Right atrium auricular region (tissue), 2 donors: Measurements from ENCODE around the gene APPL1. TPM values are rescaled to one million over a fixed set of nuclear protein-coding genes. Genes with fewer than 3 reads are reported as not detected.

ENCODE experiments used
- DNase-seq: peaks from one replicate; pipeline ENCODE4 v3.0.0-alpha.2; 2019; ENCODE audit warnings: low spot score
- H3K27ac ChIP-seq, 2 donors: fragments of 200-600 bp; sonication (generic); 1 replicate in 1 of 2; 2 replicates in 1 of 2; pipeline ENCODE4 v1.5.1; 2016 to 2019
- H3K27me3 ChIP-seq, 2 donors: fragments of 200-600 bp; sonication (generic); one replicate each; pipeline versions ENCODE4 v1.5.1 to v1.6.0; 2017 to 2019
- H3K36me3 ChIP-seq: fragments of 200-600 bp; sonication (generic); one replicate; pipeline ENCODE4 v1.5.1; 2016
- H3K4me1 ChIP-seq, 2 donors: fragments of 200-600 bp; sonication (generic); one replicate each; pipeline versions ENCODE4 v1.5.1 to v1.6.0; 2017 to 2019
- H3K4me3 ChIP-seq, 2 donors: fragments of 200-600 bp; sonication (generic); 1 replicate in 1 of 2; 2 replicates in 1 of 2; pipeline ENCODE4 v1.5.1; 2017 to 2019; ENCODE audit warnings: mild to moderate bottlenecking in 1 of 2, moderate library complexity in 1 of 2
- H3K9me3 ChIP-seq, 2 donors: fragments of 200-600 bp; sonication (generic); one replicate each; pipeline ENCODE4 v1.5.1; 2019
- CTCF ChIP-seq, 2 donors: fragments of 200-600 bp; sonication (generic); IDR thresholded peaks; one replicate each; pipeline ENCODE4 v1.5.1; 2019; ENCODE audit warnings: antibody characterized with exemption in 2 of 2
- total RNA-seq, 2 donors: library from RNA; depleted of rRNA; stranded (reverse); fragments of >200 nt; gene quantifications; one replicate each; pipeline ENCODE4 v1.1.0, GENCODE V29; 2016

The APPL1 gene
- total RNA-seq, 2 donors from 2014 or later = 31.6 to 38.1 TPM

GRCh38 chr3:57227930-57228751 is 612 bp downstream of the APPL1 start:
- TF ChIP-seq CTCF (IDR thresholded peaks at IDR 0.05) = no peak
- Histone ChIP-seq H3K4me1 (peaks cover 0 to 23% of the 10 kb centered on the region in 2 donors), H3K9me3 (no peaks in the 10 kb centered on the region), H3K36me3 (no peaks in the 10 kb centered on the region), H3K27ac (peak overlapping the region; percentile 89 to 91), H3K4me3 (peak overlapping the region; percentile 71 to 78), H3K27me3 (no peaks in the 10 kb centered on the region)
- DNase-seq = peak; percentile 61

GRCh38 chr3:57230006-57230405 is 2.5 kb downstream of the APPL1 start:
- H3K4me1 ChIP-seq = peaks cover 0 to 23% of the 10 kb centered on the region in 2 donors
- no peaks in the 10 kb centered on the region for H3K36me3 ChIP-seq
- H3K27ac ChIP-seq = no peak overlapping the region
- H3K27me3 ChIP-seq = no peaks in the 10 kb centered on the region
- H3K4me3 ChIP-seq = no peak overlapping the region
- H3K9me3 ChIP-seq = no peaks in the 10 kb centered on the region
- DNase-seq = no peak
- TF ChIP-seq CTCF (IDR thresholded peaks at IDR 0.05) = no peak

- Histone ChIP-seq H3K4me3 (no peak overlapping the region), H3K4me1 (peaks cover 0 to 13% of the 10 kb centered on the region in 2 donors), H3K27ac (no peak overlapping the region), H3K36me3 (peaks cover 17% of the 10 kb centered on the region), H3K27me3 (no peaks in the 10 kb centered on the region), H3K9me3 (no peaks in the 10 kb centered on the region)
- DNase-seq = no peak
- TF ChIP-seq CTCF (IDR thresholded peaks at IDR 0.05) = no peak
Measured at GRCh38 chr3:57233799-57234198, 6.3 kb downstream of the APPL1 start.

GRCh38 chr3:57234613-57235575 is 7.4 kb downstream of the APPL1 start:
- Histone ChIP-seq H3K4me1 (peaks cover 0 to 2% of the 10 kb centered on the region in 2 donors), H3K27ac (no peak overlapping the region), H3K4me3 (no peak overlapping the region), H3K9me3 (no peaks in the 10 kb centered on the region), H3K36me3 (peaks cover 21% of the 10 kb centered on the region), H3K27me3 (no peaks in the 10 kb centered on the region)
- DNase-seq = no peak
- TF ChIP-seq CTCF (IDR thresholded peaks at IDR 0.05) = no peak

GRCh38 chr3:57244946-57245345 is 17.4 kb downstream of the APPL1 start:
- Histone ChIP-seq H3K36me3 (peaks cover 79% of the 10 kb centered on the region), H3K27me3 (no peaks in the 10 kb centered on the region)

More at GRCh38 chr3:57244946-57245345, 17.4 kb downstream of the APPL1 start:
- no peak for DNase-seq
- H3K4me1 ChIP-seq = no peaks in the 10 kb centered on the region
- no peak overlapping the region for H3K27ac ChIP-seq
- no peak for TF ChIP-seq CTCF (IDR thresholded peaks at IDR 0.05)
- no peaks in the 10 kb centered on the region for H3K9me3 ChIP-seq
- no peak overlapping the region for H3K4me3 ChIP-seq
